Hepatocyte (in vitro differentiated cells): ENCODE measurements around the gene KLLN. TPM values are rescaled to one million over a fixed set of nuclear protein-coding genes. Genes with fewer than 3 reads are reported as not detected.
"Not testable (repeated sequence)": the region's sequence is repeated elsewhere in the genome, so short reads cannot be mapped to it uniquely, and the experiment has no call there.

Experiments used
- DNase-seq: peaks from one replicate; pipeline ENCODE4 v3.0.0-alpha.2; 2016; ENCODE audit warnings: low spot score
- H2AFZ ChIP-seq: fragments of 200-600 bp; sonication (generic); 2 replicates; pipeline ENCODE4 v1.6.0; 2016; ENCODE audit warnings: antibody characterized with exemption, mild to moderate bottlenecking
- H3K27ac ChIP-seq: fragments of 200-600 bp; sonication (generic); 2 replicates; pipeline ENCODE4 v1.5.1; 2016; ENCODE audit warnings: mild to moderate bottlenecking
- H3K27me3 ChIP-seq: fragments of 200-600 bp; sonication (generic); 2 replicates; pipeline ENCODE4 v1.6.1; 2016
- H3K36me3 ChIP-seq: fragments of 200-600 bp; sonication (generic); replicated peaks from 2 replicates; pipeline ENCODE4 v1.5.1; 2016; ENCODE audit warnings: low read depth; ENCODE audit not compliant: insufficient read depth
- H3K4me1 ChIP-seq: fragments of 200-600 bp; sonication (generic); 2 replicates; pipeline ENCODE4 v1.5.1; 2016; ENCODE audit warnings: mild to moderate bottlenecking, moderate library complexity; ENCODE audit not compliant: insufficient read depth
- H3K4me2 ChIP-seq: fragments of 200-600 bp; sonication (generic); 2 replicates; pipeline ENCODE4 v1.6.0; 2016
- H3K4me3 ChIP-seq: fragments of 200-600 bp; sonication (generic); 2 replicates; pipeline ENCODE4 v1.5.1; 2016; ENCODE audit warnings: mild to moderate bottlenecking
- H3K79me2 ChIP-seq: fragments of 200-600 bp; sonication (generic); 2 replicates; pipeline ENCODE4 v1.6.0; 2017; ENCODE audit warnings: mild to moderate bottlenecking
- H3K9me2 ChIP-seq: fragments of 200-600 bp; sonication (generic); replicated peaks from 2 replicates; pipeline ENCODE4 v1.6.0; 2017; ENCODE audit warnings: mild to moderate bottlenecking; ENCODE audit not compliant: insufficient read depth
- H3K9me3 ChIP-seq: fragments of 200-600 bp; sonication (generic); 2 replicates; pipeline ENCODE4 v1.5.1; 2016; ENCODE audit warnings: low read depth, mild to moderate bottlenecking
- H4K20me1 ChIP-seq: fragments of 200-600 bp; sonication (generic); 2 replicates; pipeline ENCODE4 v1.6.0; 2016; ENCODE audit warnings: mild to moderate bottlenecking; ENCODE audit not compliant: insufficient read depth, poor library complexity, severe bottlenecking
- CTCF ChIP-seq: fragments of 200-600 bp; sonication (generic); IDR thresholded peaks from 2 replicates; pipeline ENCODE4 v1.5.1; 2016; ENCODE audit warnings: antibody characterized with exemption, mild to moderate bottlenecking; ENCODE audit not compliant: poor library complexity
- EZH2 ChIP-seq: fragments of 200-600 bp; sonication (generic); IDR thresholded peaks from 2 replicates; pipeline ENCODE4 v1.6.1; 2016; ENCODE audit warnings: antibody characterized with exemption, mild to moderate bottlenecking, borderline replicate concordance
- EZH2phosphoT487 ChIP-seq: fragments of 200-600 bp; sonication (generic); IDR thresholded peaks from one replicate; pipeline ENCODE4 v1.6.1; 2018; ENCODE audit warnings: antibody characterized with exemption, mild to moderate bottlenecking, low read depth, moderate library complexity; ENCODE audit not compliant: unreplicated experiment, severe bottlenecking
- WGBS: methylation state at CpG from one replicate; pipeline ENCODE4 v1.1.6; 2016; ENCODE audit warnings: low lambda C conversion rate; ENCODE audit errors: missing lambda C conversion rate; 5-methylcytosine and 5-hydroxymethylcytosine counted together
- polyA plus RNA-seq: library from polyadenylated mRNA; unstranded; fragments of >200 nt; fragmentation: Nextera tagmentation; extraction: Ambion mirVana; gene quantifications from 2 replicates; pipeline ENCODE4 v1.2.1, GENCODE V29; 2016
- total RNA-seq: library from RNA; depleted of rRNA; stranded (reverse); fragments of >200 nt; gene quantifications from 2 replicates; pipeline ENCODE4 v1.2.3, GENCODE V29; 2014

Gene KLLN
- total and polyA plus RNA-seq, 2 experiments from 2014 or later: 0.21 to 0.53 TPM

- Histone ChIP-seq H3K9me3 (no peaks in the 10 kb centered on the region), H3K27me3 (no peaks in the 10 kb centered on the region), H2AFZ (no peak overlapping the region), H3K9me2 (no peaks in the 10 kb centered on the region), H3K27ac (peak overlapping the region; percentile 15), H3K36me3 (no peaks in the 10 kb centered on the region), H3K79me2 (no peaks in the 10 kb centered on the region), H4K20me1 (no peaks in the 10 kb centered on the region), H3K4me2 (no peak overlapping the region), H3K4me3 (no peak overlapping the region), H3K4me1 (no peaks in the 10 kb centered on the region)
- TF ChIP-seq EZH2: no peak
- no peak for TF ChIP-seq CTCF
- TF ChIP-seq EZH2phosphoT487: no peak
- no peak for DNase-seq
Observed at GRCh38 chr10:87829986-87830729, 33.2 kb downstream of the KLLN start.

GRCh38 chr10:87829051-87829450, 34.3 kb downstream of the KLLN start:
- H3K9me2 ChIP-seq, H3K36me3 ChIP-seq, H3K4me3 ChIP-seq, DNase-seq, H3K27ac ChIP-seq, H3K9me3 ChIP-seq, H3K4me2 ChIP-seq, H2AFZ ChIP-seq, H4K20me1 ChIP-seq, H3K79me2 ChIP-seq, H3K27me3 ChIP-seq, H3K4me1 ChIP-seq: not testable (repeated sequence)
- 95% methylated on average over 4 of the region's 4 CpGs for WGBS

- no peak for DNase-seq
- TF ChIP-seq EZH2phosphoT487 (no peak), EZH2 (no peak), CTCF (no peak)
Observed at GRCh38 chr10:87827681-87828080, 35.7 kb downstream of the KLLN start.

GRCh38 chr10:87826653-87827052, 36.7 kb downstream of the KLLN start:
- Histone ChIP-seq H3K79me2 (no peaks in the 10 kb centered on the region), H3K36me3 (no peaks in the 10 kb centered on the region), H3K9me3 (no peaks in the 10 kb centered on the region), H3K4me2 (no peak overlapping the region), H3K27me3 (no peaks in the 10 kb centered on the region), H4K20me1 (no peaks in the 10 kb centered on the region), H3K4me1 (no peaks in the 10 kb centered on the region), H2AFZ (no peak overlapping the region), H3K27ac (no peak overlapping the region), H3K4me3 (no peak overlapping the region), H3K9me2 (no peaks in the 10 kb centered on the region)
- no peak for DNase-seq
- TF ChIP-seq EZH2 (no peak), EZH2phosphoT487 (no peak), CTCF (no peak)

More at GRCh38 chr10:87827681-87828080, 35.7 kb downstream of the KLLN start:
- H4K20me1 ChIP-seq: no peaks in the 10 kb centered on the region
- no peak overlapping the region for H2AFZ ChIP-seq
- no peaks in the 10 kb centered on the region for H3K36me3 ChIP-seq
- H3K4me1 ChIP-seq: no peaks in the 10 kb centered on the region
- H3K4me3 ChIP-seq: no peak overlapping the region
- no peaks in the 10 kb centered on the region for H3K9me2 ChIP-seq
- no peaks in the 10 kb centered on the region for H3K27me3 ChIP-seq
- H3K27ac ChIP-seq: no peak overlapping the region
- no peaks in the 10 kb centered on the region for H3K9me3 ChIP-seq
- no peaks in the 10 kb centered on the region for H3K79me2 ChIP-seq
- 94% methylated on average over 2 of the region's 2 CpGs for WGBS
- H3K4me2 ChIP-seq: no peak overlapping the region
